Suprapubic skin (tissue), 4 donors: ENCODE results near the gene PDHX. TPM values are rescaled to one million over a fixed set of nuclear protein-coding genes. Genes with fewer than 3 reads are reported as not detected.
A peak's percentile ranks its signal among the peaks of the same experiment; 100 is the strongest.

ENCODE experiments used
- DNase-seq, 2 donors: peaks; one replicate each; pipeline ENCODE4 v3.0.0-alpha.2; 2019; ENCODE audit warnings: low spot score in 2 of 2
- H3K27ac ChIP-seq: fragments of 200-600 bp; sonication (generic); one replicate; pipeline ENCODE4 v1.5.1; 2019
- H3K27me3 ChIP-seq: fragments of 200-600 bp; sonication (generic); one replicate; pipeline ENCODE4 v1.5.1; 2019
- H3K36me3 ChIP-seq: fragments of 200-600 bp; sonication (generic); one replicate; pipeline ENCODE4 v1.5.1; 2019
- H3K4me1 ChIP-seq: fragments of 200-600 bp; sonication (generic); one replicate; pipeline ENCODE4 v1.5.1; 2019
- H3K4me3 ChIP-seq: fragments of 200-600 bp; sonication (generic); one replicate; pipeline ENCODE4 v1.5.1; 2019; ENCODE audit warnings: mild to moderate bottlenecking
- H3K9me3 ChIP-seq: fragments of 200-600 bp; sonication (generic); one replicate; pipeline ENCODE4 v1.5.1; 2019
- EP300 ChIP-seq: sonication (generic); formaldehyde crosslinking; IDR thresholded peaks from one replicate; pipeline ENCODE4 v1.6.1; 2017; ENCODE audit warnings: antibody characterized with exemption
- POLR2A ChIP-seq, 2 donors: fragments of 450-650 bp; IDR thresholded peaks; one replicate each; pipeline ENCODE4 v1.6.1; 2017; ENCODE audit warnings: antibody characterized with exemption in 2 of 2, mild to moderate bottlenecking in 2 of 2, moderate library complexity in 2 of 2
- POLR2AphosphoS5 ChIP-seq, 3 donors: sonication (generic); formaldehyde crosslinking; IDR thresholded peaks; one replicate each; pipeline ENCODE4 v1.6.1; 2017; ENCODE audit warnings: antibody characterized with exemption in 3 of 3
- WGBS: methylation state at CpG from one replicate; pipeline ENCODE4 v1.1.5; 2018; 5-methylcytosine and 5-hydroxymethylcytosine counted together
- total RNA-seq, 4 donors: library from RNA; depleted of rRNA; stranded (reverse); fragments of >200 nt; gene quantifications; one replicate each; pipeline ENCODE4 v1.1.0, GENCODE V29; 2016
- TF ChIP-seq, protein P1 (sequence below), 2 donors: fragments of 200-600 bp in 1 of 2; fragments of 450-650 bp in 1 of 2; sonication (generic) in 1 of 2; IDR thresholded peaks; one replicate each; pipeline ENCODE4 v1.5.1; 2016 to 2019; ENCODE audit warnings: antibody characterized with exemption in 2 of 2, mild to moderate bottlenecking in 1 of 2, moderate library complexity in 1 of 2

PDHX gene
- total RNA-seq, 4 donors from 2014 or later: 19.7 to 37.7 (median 23.8) TPM

DNA sequence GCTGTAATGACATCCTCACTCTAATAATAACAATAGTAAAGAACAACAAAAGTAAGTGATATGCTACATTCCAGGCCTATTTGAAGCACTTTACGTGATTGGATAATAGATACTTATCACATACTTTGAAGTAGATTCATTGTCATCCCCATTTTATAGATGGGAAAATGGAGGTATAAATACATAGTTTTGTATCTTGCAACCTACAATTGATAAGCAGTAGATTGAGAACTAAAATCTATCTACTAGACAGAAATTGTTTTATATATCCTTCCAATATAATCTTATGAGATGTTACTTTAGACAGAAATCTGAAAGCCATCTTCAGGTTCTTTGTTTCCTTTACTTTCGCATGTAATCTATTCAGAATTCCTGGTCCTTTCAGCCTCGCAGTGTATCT lies 118.0 kb downstream of the PDHX start:
- Histone ChIP-seq H3K27ac (no peak overlapping the region), H3K4me3 (no peak overlapping the region), H3K36me3 (no peaks in the 10 kb centered on the region), H3K27me3 (no peaks in the 10 kb centered on the region), H3K4me1 (peaks cover 66% of the 10 kb centered on the region), H3K9me3 (no peaks in the 10 kb centered on the region)
- TF ChIP-seq POLR2A (IDR thresholded peaks at IDR 0.05) (no peak), POLR2AphosphoS5 (IDR thresholded peaks at IDR 0.05) (no peak), EP300 (no peak)
- TF ChIP-seq, protein P1, sequence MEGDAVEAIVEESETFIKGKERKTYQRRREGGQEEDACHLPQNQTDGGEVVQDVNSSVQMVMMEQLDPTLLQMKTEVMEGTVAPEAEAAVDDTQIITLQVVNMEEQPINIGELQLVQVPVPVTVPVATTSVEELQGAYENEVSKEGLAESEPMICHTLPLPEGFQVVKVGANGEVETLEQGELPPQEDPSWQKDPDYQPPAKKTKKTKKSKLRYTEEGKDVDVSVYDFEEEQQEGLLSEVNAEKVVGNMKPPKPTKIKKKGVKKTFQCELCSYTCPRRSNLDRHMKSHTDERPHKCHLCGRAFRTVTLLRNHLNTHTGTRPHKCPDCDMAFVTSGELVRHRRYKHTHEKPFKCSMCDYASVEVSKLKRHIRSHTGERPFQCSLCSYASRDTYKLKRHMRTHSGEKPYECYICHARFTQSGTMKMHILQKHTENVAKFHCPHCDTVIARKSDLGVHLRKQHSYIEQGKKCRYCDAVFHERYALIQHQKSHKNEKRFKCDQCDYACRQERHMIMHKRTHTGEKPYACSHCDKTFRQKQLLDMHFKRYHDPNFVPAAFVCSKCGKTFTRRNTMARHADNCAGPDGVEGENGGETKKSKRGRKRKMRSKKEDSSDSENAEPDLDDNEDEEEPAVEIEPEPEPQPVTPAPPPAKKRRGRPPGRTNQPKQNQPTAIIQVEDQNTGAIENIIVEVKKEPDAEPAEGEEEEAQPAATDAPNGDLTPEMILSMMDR (IDR thresholded peaks at IDR 0.05): no peak
- 98% methylated on average over 3 of the region's 3 CpGs for WGBS
- DNase-seq: no peak

DNA sequence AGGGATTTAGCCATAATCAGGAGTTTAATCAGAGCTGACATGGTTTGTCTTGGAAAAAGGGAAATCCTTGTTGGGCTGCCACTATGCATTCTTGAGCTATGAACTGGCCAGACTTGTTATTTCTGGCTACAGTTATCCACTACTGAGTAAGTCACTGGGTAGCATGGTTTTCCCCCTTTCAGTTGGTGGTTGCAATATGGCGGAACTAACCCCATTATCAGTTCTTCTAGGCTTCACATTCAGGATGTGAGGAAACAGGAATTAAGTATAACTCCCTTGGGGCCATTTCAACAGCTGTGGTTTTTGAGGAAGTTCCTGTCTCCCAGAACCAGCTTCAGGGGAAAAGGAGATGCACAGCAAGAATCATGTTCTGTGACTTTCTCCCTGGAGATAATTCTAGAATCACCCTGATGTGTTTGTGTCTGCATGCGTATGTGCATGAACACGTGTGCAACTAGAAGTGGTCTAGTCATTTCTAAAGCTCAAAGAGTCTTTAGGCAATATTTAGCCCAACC lies 119.5 kb downstream of the PDHX start:
- DNase-seq: no peak
- Histone ChIP-seq H3K27me3 (no peaks in the 10 kb centered on the region), H3K4me1 (peaks cover 58% of the 10 kb centered on the region), H3K9me3 (no peaks in the 10 kb centered on the region), H3K4me3 (no peak overlapping the region), H3K36me3 (no peaks in the 10 kb centered on the region), H3K27ac (no peak overlapping the region)
- WGBS: 74% methylated on average over 3 of the region's 3 CpGs
- no peak for TF ChIP-seq POLR2A (IDR thresholded peaks at IDR 0.05)
- TF ChIP-seq POLR2AphosphoS5 (IDR thresholded peaks at IDR 0.05): no peak
- TF ChIP-seq EP300: no peak
- TF ChIP-seq, protein P1 (IDR thresholded peaks at IDR 0.05): no peak

DNA sequence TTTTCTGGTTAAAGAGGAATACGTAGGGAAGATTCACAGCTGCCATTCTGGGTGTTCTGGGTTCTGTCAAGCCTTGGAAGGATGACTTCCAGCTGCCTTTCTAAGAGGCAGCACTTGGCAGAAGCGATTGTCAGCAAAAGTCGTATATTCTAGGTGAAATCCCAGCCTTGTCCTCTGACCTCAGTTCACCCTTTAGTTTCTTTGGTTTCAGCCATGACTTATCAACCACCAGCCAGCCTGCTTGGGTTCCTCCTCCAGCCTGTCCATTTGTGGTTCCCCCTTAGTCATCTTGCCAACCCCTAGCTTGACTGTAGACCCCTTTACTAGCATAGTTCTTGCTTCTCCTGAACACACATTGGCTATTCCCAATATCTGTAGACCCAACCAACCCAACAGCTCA lies 120.2 kb downstream of the PDHX start:
- Histone ChIP-seq H3K9me3 (no peaks in the 10 kb centered on the region), H3K27me3 (no peaks in the 10 kb centered on the region), H3K27ac (no peak overlapping the region), H3K36me3 (no peaks in the 10 kb centered on the region), H3K4me3 (no peak overlapping the region), H3K4me1 (peaks cover 51% of the 10 kb centered on the region)
- WGBS: 44% methylated on average over 3 of the region's 3 CpGs
- no peak for TF ChIP-seq POLR2A (IDR thresholded peaks at IDR 0.05)
- no peak for TF ChIP-seq POLR2AphosphoS5 (IDR thresholded peaks at IDR 0.05)
- TF ChIP-seq EP300: no peak
- TF ChIP-seq, protein P1 (IDR thresholded peaks at IDR 0.05): no peak
- DNase-seq: no peak

DNA sequence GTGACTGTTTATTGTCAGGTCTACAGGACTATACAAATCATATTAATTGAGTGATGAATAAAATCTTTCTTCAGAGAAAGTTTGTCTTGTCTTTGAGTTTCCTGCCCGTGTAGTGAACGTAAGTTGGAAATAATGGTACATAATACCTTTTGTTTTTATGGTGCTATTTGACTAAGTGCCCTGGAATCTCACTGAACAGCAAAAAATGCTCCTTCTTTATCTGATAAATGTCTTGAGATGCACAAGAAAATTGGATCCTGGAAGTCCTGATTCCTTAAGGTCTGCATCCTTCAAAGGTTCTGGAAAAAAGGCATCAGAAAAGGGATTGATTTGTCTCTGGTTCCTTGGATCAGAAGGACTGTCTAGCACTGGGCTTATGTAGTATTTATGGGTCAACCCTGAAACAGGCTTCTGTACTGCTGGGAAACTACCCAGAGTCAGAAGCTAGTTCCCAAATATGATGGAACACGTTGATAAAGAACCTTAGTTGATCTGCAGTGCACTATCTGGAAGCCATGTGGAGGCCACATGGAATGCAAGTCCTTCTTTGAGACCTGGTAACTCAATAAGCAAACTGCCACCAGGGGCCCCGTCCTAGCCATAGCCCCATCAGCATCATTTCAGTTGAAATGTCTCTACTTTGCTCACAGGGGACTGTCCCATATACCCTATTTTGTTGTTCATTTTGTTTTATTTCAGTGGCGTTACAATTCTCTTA lies 122.0 kb downstream of the PDHX start:
- no peaks in the 10 kb centered on the region for H3K27me3 ChIP-seq
- WGBS: 70% methylated on average over 5 of the region's 5 CpGs
- peaks cover 58% of the 10 kb centered on the region for H3K4me1 ChIP-seq
- no peak for TF ChIP-seq EP300
- TF ChIP-seq, protein P1 (IDR thresholded peaks at IDR 0.05): no peak
- no peak for TF ChIP-seq POLR2A (IDR thresholded peaks at IDR 0.05)
- H3K4me3 ChIP-seq: no peak overlapping the region
- no peaks in the 10 kb centered on the region for H3K36me3 ChIP-seq
- DNase-seq: no peak
- H3K27ac ChIP-seq: no peak overlapping the region
- no peaks in the 10 kb centered on the region for H3K9me3 ChIP-seq

DNA sequence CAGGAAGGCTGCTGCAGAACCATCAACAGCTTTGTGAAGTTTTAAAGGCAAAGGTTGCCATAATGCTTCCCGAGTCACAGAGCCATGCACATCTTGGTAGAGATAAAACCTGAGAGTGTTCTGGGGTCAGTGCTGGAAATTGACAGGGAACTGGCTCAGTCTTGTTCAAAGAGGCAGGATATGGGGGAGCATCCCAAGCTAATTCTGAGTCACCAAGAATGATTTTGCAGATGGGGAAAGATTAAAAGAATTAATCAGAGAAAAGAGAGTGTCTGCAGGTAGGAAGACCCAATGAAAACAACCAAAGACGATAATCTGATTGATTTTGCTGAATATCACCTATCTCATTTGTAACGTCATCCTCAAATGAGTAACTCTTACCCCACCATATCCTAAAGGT lies 122.7 kb downstream of the PDHX start:
- Histone ChIP-seq H3K4me1 (peaks cover 62% of the 10 kb centered on the region), H3K27ac (peak overlapping the region; percentile 8)
- TF ChIP-seq POLR2AphosphoS5 (IDR thresholded peaks at IDR 0.05) (no peak), EP300 (no peak), POLR2A (IDR thresholded peaks at IDR 0.05) (no peak)
- TF ChIP-seq, protein P1 (IDR thresholded peaks at IDR 0.05): no peak

More for the DNA sequence above, 122.7 kb downstream of the PDHX start:
- no peak overlapping the region for H3K4me3 ChIP-seq
- no peaks in the 10 kb centered on the region for H3K36me3 ChIP-seq
- no peaks in the 10 kb centered on the region for H3K27me3 ChIP-seq
- H3K9me3 ChIP-seq: no peaks in the 10 kb centered on the region
- DNase-seq: no peak
- 85% methylated on average over 3 of the region's 3 CpGs for WGBS
